IMR-90 (cell line): ENCODE results near the gene ARHGAP8. TPM values are rescaled to one million over a fixed set of nuclear protein-coding genes. Genes with fewer than 3 reads are reported as not detected.

Experiments
- ATAC-seq: fragments of 200-7000 bp; cut with Tn5 transposase; 2 replicates; pipeline ENCODE4 v1.9.1; 2020; ENCODE audit warnings: low read depth, mild to moderate bottlenecking, moderate library complexity
- BruUV-seq: library from RNA; stranded (reverse); fragments of 400-500 nt; replicated peaks from 2 replicates; lab custom pipeline; 2021; lab: Mats Ljungman, UMichigan
- CTCF ChIA-PET: fragments of 300-600 bp; formaldehyde crosslinking; extraction: SDS; loops from one replicate; lab custom pipeline; 2021; ENCODE audit warnings: antibody characterized with exemption; lab: Yijun Ruan, JAX
- POLR2A ChIA-PET: fragments of 300-600 bp; sonication (Branson Sonifier 250); formaldehyde crosslinking; loops from one replicate; lab custom pipeline; 2022; ENCODE audit warnings: antibody characterized with exemption; ENCODE audit not compliant: unreplicated experiment; lab: Charles Lee
- DNase-seq: peaks from one replicate; pipeline ENCODE4 v3.0.0; 2013
- H2AFZ ChIP-seq: replicated peaks from 2 replicates; pipeline ENCODE3; 2013; ENCODE audit warnings: low read length, mild to moderate bottlenecking; ENCODE audit not compliant: poor library complexity
- H2AK5ac ChIP-seq: 2 replicates; pipeline ENCODE4 v1.6.1; 2013; ENCODE audit warnings: low read depth, low read length, inconsistent platforms
- H2AK9ac ChIP-seq: replicated peaks from 2 replicates; pipeline ENCODE3; 2013; ENCODE audit warnings: mild to moderate bottlenecking, low read depth, low read length, moderate library complexity; ENCODE audit not compliant: poor library complexity
- H2BK120ac ChIP-seq: 2 replicates; pipeline ENCODE4 v1.6.1; 2013; ENCODE audit warnings: low read depth, low read length, inconsistent platforms
- H2BK15ac ChIP-seq: 3 replicates; pipeline ENCODE4 v1.6.1; 2013; ENCODE audit warnings: low read depth, low read length, inconsistent platforms
- H2BK20ac ChIP-seq: 2 replicates; pipeline ENCODE4 v1.6.1; 2013; ENCODE audit warnings: low read depth, mild to moderate bottlenecking, inconsistent platforms, low read length, moderate library complexity
- H2BK5ac ChIP-seq: 2 replicates; pipeline ENCODE4 v1.6.1; 2013; ENCODE audit warnings: mild to moderate bottlenecking, low read depth, low read length, inconsistent platforms; ENCODE audit not compliant: poor library complexity, severe bottlenecking
- H3K14ac ChIP-seq: replicated peaks from 2 replicates; pipeline ENCODE4 v1.6.1; 2013; ENCODE audit warnings: low read depth, low read length, inconsistent platforms
- H3K18ac ChIP-seq: 2 replicates; pipeline ENCODE4 v1.6.1; 2013; ENCODE audit warnings: low read depth, low read length, control low read depth
- H3K23ac ChIP-seq: 2 replicates; pipeline ENCODE4 v1.6.1; 2013; ENCODE audit warnings: low read depth, low read length, inconsistent platforms
- H3K27ac ChIP-seq: 2 replicates; pipeline ENCODE4 v1.5.1; 2013; ENCODE audit warnings: mild to moderate bottlenecking, control low read depth, low read length; ENCODE audit not compliant: insufficient read depth
- H3K27me3 ChIP-seq: 2 replicates; pipeline ENCODE4 v1.6.1; 2013; ENCODE audit warnings: low read length; ENCODE audit not compliant: control insufficient read depth, insufficient read depth
- H3K36me3 ChIP-seq: 2 replicates; pipeline ENCODE4 v1.6.1; 2013; ENCODE audit warnings: low read length, mixed read lengths; ENCODE audit not compliant: control insufficient read depth, insufficient read depth
- H3K4ac ChIP-seq: 2 replicates; pipeline ENCODE4 v1.6.1; 2013; ENCODE audit warnings: low read depth, low read length, inconsistent platforms
- H3K4me1 ChIP-seq: 2 replicates; pipeline ENCODE4 v1.6.1; 2013; ENCODE audit warnings: low read length, mixed read lengths; ENCODE audit not compliant: control insufficient read depth, insufficient read depth
- H3K4me2 ChIP-seq: 2 replicates; pipeline ENCODE4 v1.6.1; 2013; ENCODE audit warnings: low read depth, mild to moderate bottlenecking, control low read depth, low read length, moderate library complexity
- H3K4me3 ChIP-seq: 2 replicates; pipeline ENCODE4 v1.5.1; 2013; ENCODE audit warnings: low read depth, mild to moderate bottlenecking, control low read depth, low read length, moderate library complexity; ENCODE audit not compliant: insufficient read depth
- H3K56ac ChIP-seq: 2 replicates; pipeline ENCODE4 v1.6.1; 2013; ENCODE audit warnings: low read length, inconsistent platforms; ENCODE audit not compliant: insufficient read depth; ENCODE audit errors: extremely low read depth
- H3K79me1 ChIP-seq, 2 experiments: 2 replicates each; pipeline ENCODE4 v1.6.1; 2013; ENCODE audit warnings: low read length in 2 of 2, inconsistent platforms in 1 of 2, low read depth in 1 of 2
- H3K9ac ChIP-seq: 2 replicates; pipeline ENCODE4 v1.6.1; 2013; ENCODE audit warnings: low read depth, low read length, control low read depth
- H3K9me1 ChIP-seq: 2 replicates; pipeline ENCODE4 v1.6.1; 2013; ENCODE audit warnings: low read length, inconsistent platforms; ENCODE audit not compliant: insufficient read depth
- H3K9me3 ChIP-seq: 2 replicates; pipeline ENCODE4 v1.6.1; 2013; ENCODE audit warnings: low read length; ENCODE audit not compliant: control insufficient read depth, insufficient read depth
- H4K20me1 ChIP-seq: 2 replicates; pipeline ENCODE4 v1.6.1; 2013; ENCODE audit warnings: low read length, inconsistent platforms; ENCODE audit not compliant: insufficient read depth
- H4K5ac ChIP-seq: 2 replicates; pipeline ENCODE4 v1.6.1; 2013; ENCODE audit warnings: mild to moderate bottlenecking, low read depth, low read length, control low read depth
- H4K8ac ChIP-seq, 2 experiments: 2 replicates each; pipeline ENCODE4 v1.6.1; 2013; ENCODE audit warnings: low read depth in 2 of 2, low read length in 2 of 2, control low read depth in 1 of 2, inconsistent platforms in 1 of 2
- H4K91ac ChIP-seq: 2 replicates; pipeline ENCODE4 v1.6.1; 2013; ENCODE audit warnings: low read depth, low read length, inconsistent platforms; ENCODE audit not compliant: insufficient read depth
- CTCF ChIP-seq: conservative IDR thresholded peaks from 2 replicates; pipeline ENCODE4 v1.5.1; 2012; ENCODE audit warnings: mild to moderate bottlenecking, low read depth, low read length, improper control_type of control experiment
- MAZ ChIP-seq: IDR thresholded peaks from 2 replicates; pipeline ENCODE4 v1.6.1; 2012; ENCODE audit warnings: low read depth, mild to moderate bottlenecking, low read length, improper control_type of control experiment, moderate library complexity, borderline replicate concordance
- RAD21 ChIP-seq: IDR thresholded peaks from 2 replicates; pipeline ENCODE4 v1.6.1; 2012; ENCODE audit warnings: low read length, improper control_type of control experiment
- RCOR1 ChIP-seq: IDR thresholded peaks from 2 replicates; pipeline ENCODE4 v1.6.1; 2012; ENCODE audit warnings: mild to moderate bottlenecking, low read length, improper control_type of control experiment; ENCODE audit not compliant: insufficient replicate concordance
- SMC3 ChIP-seq: fragments of 150-350 bp; IDR thresholded peaks from 2 replicates; pipeline ENCODE4 v1.6.1; 2016; ENCODE audit warnings: low read depth, mild to moderate bottlenecking, antibody characterized with exemption, low read length, moderate library complexity
- WGBS, 2 experiments: methylation state at CpG; one replicate each; pipeline versions ENCODE4 v1.1.5 to v1.1.7; 2013; ENCODE audit warnings: missing lambda C conversion rate in 2 of 2; ENCODE audit not compliant: insufficient read length in 1 of 2; ENCODE audit errors: extremely low coverage in 2 of 2; 5-methylcytosine and 5-hydroxymethylcytosine counted together
- dilution Hi-C: fragments of 300-500 bp; cut with HindIII; formaldehyde crosslinking; loops from one replicate; pipeline ENCODE4 v1.14.3; 2018; ENCODE audit warnings: low sequenced_read_pairs; ENCODE audit not compliant: unreplicated experiment
- in situ Hi-C: fragments of 300-500 bp; cut with MboI; formaldehyde crosslinking; loops from 3 replicates; pipeline ENCODE4 v1.14.3; 2019; ENCODE audit warnings: low sequenced_read_pairs, inconsistent platforms, mixed read lengths
- intact Hi-C: fragments of 100-400 bp; cut with micrococcal nuclease; formaldehyde crosslinking; loops from 2 replicates; pipeline ENCODE4 v1.10.0; 2022
- polyA plus RNA-seq, 3 experiments: library from polyadenylated mRNA; depleted of rRNA; stranded (reverse); fragments of >200 nt; gene quantifications; 2 replicates each; pipeline ENCODE4 v1.2.3, GENCODE V29; 2012; ENCODE audit warnings: low replicate concordance in 1 of 3
- total RNA-seq: library from RNA; depleted of rRNA; stranded (reverse); fragments of >200 nt; gene quantifications from 2 replicates; pipeline ENCODE4 v1.2.3, GENCODE V29; 2012

The ARHGAP8 gene
- total and polyA plus RNA-seq, 2 of the 4 experiments (the other 2 are of a cell fraction) = 0.18 to 0.21 TPM

GRCh38 chr22:44735518-44736428 is 16.6 kb upstream of the ARHGAP8 start:
- in situ Hi-C loops = loop anchor here (5.0 kb wide), 1 partner anchor 38 kb away; no protein-coding TSS in a partner anchor
- Histone ChIP-seq H4K8ac (no peak overlapping the region), H2AK5ac (peak overlapping the region; percentile 75), H3K4me2 (no peak overlapping the region), H2BK20ac (no peak overlapping the region), H3K14ac (no peak overlapping the region), H2BK5ac (no peak overlapping the region), H3K9me3 (no peaks in the 10 kb centered on the region), H2BK15ac (no peak overlapping the region), H3K27me3 (no peaks in the 10 kb centered on the region), H2BK120ac (no peak overlapping the region), H3K79me1 (peaks cover 4 to 8% of the 10 kb centered on the region in 2 experiments; a peak in 1 of 4 replicates), H3K36me3 (peaks cover 6% of the 10 kb centered on the region), H3K18ac (no peak overlapping the region), H3K23ac (no peak overlapping the region), H3K27ac (no peak overlapping the region), H4K91ac (no peak overlapping the region), H3K9ac (no peak overlapping the region), H3K4me3 (no peak overlapping the region), H4K20me1 (peaks cover 15% of the 10 kb centered on the region), H2AFZ (peak overlapping the region; percentile 43), H3K4ac (no peak overlapping the region), H2AK9ac (peak overlapping the region; percentile 93), H3K56ac (no peak overlapping the region), H3K4me1 (peaks cover 21% of the 10 kb centered on the region), H3K9me1 (peaks cover 18% of the 10 kb centered on the region), H4K5ac (no peak overlapping the region)
- DNase-seq (peak; percentile 41), ATAC-seq (peak; percentile 74)
- peak; percentile 92 for TF ChIP-seq RAD21
- peak; percentile 18; the same call in 1 of the 2 replicates for TF ChIP-seq MAZ
- peak; percentile 86 for TF ChIP-seq SMC3
- TF ChIP-seq RCOR1 = no peak
- peak; percentile 92 for TF ChIP-seq CTCF
- dilution Hi-C loops = no loop called here
- POLR2A ChIA-PET = no interaction called here
- BruUV-seq = no TSS peak
- 42% methylated on average over 18 of the region's 28 CpGs; no CpG with 5 or more reads in 1 of the 2 experiments for WGBS, 2 experiments
- CTCF ChIA-PET = interaction anchor here (0.5 to 1.4 kb wide), 3 partner anchors 27 to 39 kb away, joined by 3 to 5 read pairs (median 5); no protein-coding TSS in a partner anchor
- intact Hi-C loops = loop anchor here (1.0 kb wide), 1 partner anchor 36 kb away; no protein-coding TSS in a partner anchor
